ENCODE measurements around the gene NAA40.
A peak's percentile ranks its signal among the peaks of the same experiment; 100 is the strongest.

Gene NAA40

GRCh38 chr11:63993100-63993499 is 54.3 kb downstream of the NAA40 start:
- DNase-seq, result no peak

DNA sequence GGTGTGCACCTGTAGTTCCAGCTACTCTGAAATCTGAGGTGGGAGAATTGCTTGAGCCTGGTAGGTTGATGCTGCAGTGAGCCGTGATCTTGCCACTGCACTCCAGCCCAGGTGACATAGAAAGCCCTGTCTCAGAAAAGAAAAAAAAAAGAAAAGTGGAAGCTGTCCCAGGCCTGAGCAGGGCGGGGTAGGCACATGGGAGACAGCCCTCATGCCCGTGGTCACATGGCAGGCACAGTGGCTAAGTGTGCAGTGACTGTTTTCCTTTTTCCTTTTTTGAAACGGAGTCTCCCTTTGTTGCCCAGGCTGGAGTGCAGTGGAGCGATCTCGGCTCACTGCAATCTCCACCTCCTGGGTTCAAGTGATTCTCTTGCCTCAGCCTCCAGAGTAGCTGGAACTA is 55.2 kb downstream of the NAA40 start:
- DNase-seq, result no peak

DNA sequence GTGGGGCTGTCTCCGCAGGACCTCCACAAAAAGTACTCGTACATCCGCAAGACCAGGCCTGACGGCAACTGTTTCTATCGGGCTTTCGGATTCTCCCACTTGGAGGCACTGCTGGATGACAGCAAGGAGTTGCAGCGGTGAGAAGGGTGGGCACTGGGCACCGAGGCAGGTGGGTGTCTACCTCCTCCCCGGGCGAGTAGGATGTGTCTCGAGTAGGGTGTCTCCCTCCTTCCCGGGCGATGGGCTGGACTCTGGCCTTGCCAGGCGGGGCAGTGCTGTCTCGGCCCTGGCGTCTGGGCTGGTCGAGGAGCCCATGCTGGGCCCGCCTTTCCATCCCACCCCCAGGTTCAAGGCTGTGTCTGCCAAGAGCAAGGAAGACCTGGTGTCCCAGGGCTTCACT is 57.7 kb downstream of the NAA40 start:
- DNase-seq, result no peak

DNA sequence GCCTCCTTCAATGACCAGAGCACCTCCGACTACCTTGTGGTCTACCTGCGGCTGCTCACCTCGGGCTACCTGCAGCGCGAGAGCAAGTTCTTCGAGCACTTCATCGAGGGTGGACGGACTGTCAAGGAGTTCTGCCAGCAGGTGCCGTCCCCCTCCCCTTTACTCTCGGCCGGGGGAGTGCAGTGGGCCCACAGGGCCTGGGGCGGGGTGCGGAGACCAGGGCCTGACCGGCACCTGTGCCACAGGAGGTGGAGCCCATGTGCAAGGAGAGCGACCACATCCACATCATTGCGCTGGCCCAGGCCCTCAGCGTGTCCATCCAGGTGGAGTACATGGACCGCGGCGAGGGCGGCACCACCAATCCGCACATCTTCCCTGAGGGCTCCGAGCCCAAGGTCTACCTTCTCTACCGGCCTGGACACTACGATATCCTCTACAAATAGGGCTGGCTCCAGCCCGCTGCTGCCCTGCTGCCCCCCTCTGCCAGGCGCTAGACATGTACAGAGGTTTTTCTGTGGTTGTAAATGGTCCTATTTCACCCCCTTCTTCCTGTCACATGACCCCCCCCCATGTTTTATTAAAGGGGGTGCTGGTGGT is 58.4 kb downstream of the NAA40 start:
- no peak for DNase-seq

GRCh38 chr11:63997801-63998337 is 59.1 kb downstream of the NAA40 start:
- no peak for DNase-seq

GRCh38 chr11:63998558-63999348 is 60.0 kb downstream of the NAA40 start:
- peak; percentile 14 for DNase-seq

DNA sequence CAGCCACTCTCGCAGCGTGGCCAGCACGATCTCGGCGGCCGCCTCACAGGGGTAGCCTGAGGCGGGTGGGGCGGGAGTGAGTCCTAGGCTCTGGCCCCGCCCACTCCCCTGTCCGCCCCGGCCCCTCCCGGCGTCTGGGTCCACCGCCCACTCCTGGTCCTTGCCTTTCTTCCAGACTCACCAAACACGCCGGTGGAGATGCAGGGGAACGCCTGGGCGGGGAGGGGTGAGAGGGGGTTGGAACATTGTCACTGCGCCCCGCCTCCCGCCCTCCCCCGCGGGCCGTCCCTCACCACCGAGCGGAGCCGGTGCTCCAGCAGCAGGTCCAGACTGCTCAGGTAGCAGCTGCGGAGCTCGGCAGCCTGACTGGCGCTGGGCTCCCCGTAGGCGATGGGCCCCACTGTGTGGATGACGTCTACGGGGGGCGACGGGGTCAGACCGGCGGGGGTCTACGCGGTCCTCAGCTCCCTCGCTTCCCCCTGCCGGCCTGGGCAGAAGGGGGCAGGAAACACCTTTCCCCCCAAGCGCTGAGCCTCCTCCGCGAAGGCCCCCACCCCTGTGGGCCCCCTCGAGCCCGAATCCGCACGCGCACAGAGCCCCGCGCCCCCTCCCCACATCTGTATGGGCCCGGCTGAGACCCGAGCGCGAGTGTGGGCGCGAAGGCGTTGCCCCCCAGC is 60.7 kb downstream of the NAA40 start:
- DNase-seq, result peak; percentile 74

DNA sequence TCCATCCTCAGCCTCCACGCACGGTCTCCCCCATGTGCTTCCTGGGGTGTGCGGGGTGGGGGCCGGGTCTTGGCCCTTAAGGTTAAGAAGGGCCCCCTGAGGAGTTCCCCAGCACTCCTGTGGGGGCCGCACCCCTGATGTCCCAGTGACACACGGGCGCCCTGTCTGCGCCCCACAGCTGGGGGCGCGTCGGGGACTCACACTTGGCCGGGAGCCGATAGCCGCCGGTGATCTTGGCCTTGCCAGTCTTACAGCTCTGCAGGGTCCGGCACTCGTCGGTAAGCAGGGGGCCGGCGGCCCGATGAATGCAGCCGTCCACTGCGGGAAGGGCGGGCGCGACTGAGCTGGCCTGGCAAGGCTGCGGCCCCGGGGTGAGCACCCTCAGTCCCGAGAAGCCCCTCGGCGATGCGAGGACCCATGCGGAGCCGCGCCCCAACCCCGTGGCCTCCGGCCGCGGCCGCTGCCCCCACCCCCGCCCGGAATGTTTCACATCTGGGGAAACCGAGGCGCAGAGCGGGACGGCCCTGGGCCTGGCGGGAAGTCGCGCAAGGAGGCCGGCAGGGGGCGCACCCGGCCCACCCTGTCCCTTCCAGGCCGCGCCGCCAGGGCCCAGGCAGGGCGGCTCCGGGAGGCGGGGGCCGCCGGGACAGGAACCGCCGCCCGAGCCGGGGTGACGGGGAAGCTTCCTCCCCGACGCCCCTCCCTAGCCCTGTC is 61.4 kb downstream of the NAA40 start:
- peak; percentile 84 for DNase-seq

GRCh38 chr11:64000740-64001483 is 62.1 kb downstream of the NAA40 start:
- no peak for DNase-seq

GRCh38 chr11:64001484-64002420 is 63.0 kb downstream of the NAA40 start:
- DNase-seq, result no peak

DNA sequence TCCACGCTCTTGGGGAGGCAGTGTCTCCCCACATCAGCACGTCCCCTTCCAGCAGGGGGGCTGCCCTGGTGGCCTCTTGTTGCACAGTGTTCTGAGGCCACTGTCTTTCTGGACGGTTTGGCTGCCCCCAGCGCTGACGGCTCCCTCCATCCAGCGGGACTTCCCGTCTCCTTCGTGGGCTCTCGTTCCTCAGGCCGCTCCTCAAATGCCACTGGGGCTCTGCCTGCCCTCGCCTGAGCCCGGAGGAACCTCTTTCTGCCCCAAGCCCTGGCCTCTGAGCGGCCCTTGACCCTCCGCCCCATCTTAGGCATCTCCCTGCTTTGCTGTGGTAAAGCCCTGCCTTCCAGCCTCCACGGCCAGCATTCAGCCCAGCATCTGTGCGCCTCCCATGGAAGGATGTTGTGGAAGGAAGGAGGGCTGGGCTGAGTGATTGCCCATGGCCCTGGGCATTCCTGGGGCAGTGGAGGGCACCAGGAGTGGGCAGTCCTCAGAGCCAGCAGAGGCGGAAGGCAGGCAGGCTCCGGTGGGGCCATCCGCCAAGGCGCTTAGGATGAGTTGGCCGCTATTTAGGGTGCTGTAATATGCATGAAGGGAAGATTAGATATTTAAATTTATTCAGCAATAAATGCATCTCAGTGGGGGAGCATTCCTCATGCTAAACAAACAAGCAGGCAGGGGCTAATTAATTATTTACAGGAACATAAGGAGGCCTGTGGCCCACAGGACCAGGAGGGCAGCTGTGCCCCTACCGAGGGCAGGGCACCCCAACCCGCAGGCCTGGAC is 65.2 kb downstream of the NAA40 start:
- DNase-seq, result no peak

GRCh38 chr11:64004590-64004984 is 65.8 kb downstream of the NAA40 start:
- no peak for DNase-seq

- DNase-seq, result no peak
Measured at GRCh38 chr11:64005691-64006090, 66.9 kb downstream of the NAA40 start.

DNA sequence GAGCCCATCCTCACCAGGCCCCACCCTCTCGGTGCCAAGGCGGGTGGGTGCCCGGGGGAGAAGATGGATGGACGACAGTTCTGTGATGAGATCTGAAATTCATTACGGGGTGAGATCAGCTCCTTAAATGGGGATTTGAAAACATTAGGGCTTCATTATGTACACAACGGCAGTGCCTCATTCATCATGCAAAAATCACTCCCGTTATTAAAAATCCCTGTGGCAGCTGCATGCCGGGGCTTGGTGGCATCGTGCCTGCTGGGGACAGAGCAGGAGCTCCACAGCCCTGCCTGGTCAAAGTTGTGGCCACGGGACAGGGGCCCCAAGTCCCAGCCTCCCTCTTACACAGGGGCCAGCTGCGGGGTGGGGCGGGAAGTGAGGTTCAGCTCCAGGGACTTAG is 67.6 kb downstream of the NAA40 start:
- DNase-seq, result no peak

Measured in CD4-positive, alpha-beta T cell treated with Interleukin-17A for 4 hours (primary cell).